IPS-11a (cell line): ENCODE measurements around the gene DHRS2.

Source experiments
- H3K4me3 ChIP-seq: one replicate; pipeline ENCODE4 v1.5.1; 2013; ENCODE audit warnings: low read depth, low read length, control low read depth

The DHRS2 gene

DNA sequence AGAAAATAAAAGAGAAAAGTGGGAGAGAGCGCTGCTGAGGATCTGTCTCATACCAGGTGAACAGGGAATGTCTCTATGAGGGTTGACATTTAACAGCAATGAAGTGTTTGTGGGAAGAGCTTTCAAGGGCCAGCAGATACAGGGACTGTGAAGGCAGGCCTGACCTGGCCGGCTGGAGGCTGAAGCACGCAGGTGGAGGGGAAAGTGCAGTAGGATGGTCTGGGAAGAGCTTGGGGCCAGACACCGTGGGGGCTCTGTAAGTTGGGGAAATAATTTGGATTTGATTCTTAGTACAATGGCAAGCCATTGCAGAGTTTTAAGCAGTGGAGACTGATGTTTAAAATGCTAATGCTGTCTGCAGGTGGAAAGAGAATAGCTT, 23.8 kb upstream of the DHRS2 start:
- no peak overlapping the region for H3K4me3 ChIP-seq

DNA sequence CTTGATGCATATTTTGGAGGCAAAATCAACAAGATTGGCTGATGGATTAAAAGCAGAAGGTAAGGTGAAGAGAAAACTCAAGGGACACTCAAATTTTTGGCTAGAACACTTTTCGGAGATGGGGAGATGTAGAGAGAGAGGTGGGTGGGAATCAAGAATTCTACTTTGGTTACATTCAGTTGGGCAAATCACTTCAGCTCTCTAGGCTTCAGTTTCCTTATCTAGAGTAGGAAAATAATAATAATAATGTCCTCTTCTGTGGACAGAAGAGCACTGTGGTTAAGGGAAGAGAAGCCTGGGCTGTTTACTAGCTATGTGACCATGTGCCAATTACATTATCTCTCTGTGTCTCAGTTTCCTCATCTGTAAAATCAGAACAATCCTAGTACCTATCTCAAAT, 23.4 kb upstream of the DHRS2 start:
- H3K4me3 ChIP-seq = no peak overlapping the region

DNA sequence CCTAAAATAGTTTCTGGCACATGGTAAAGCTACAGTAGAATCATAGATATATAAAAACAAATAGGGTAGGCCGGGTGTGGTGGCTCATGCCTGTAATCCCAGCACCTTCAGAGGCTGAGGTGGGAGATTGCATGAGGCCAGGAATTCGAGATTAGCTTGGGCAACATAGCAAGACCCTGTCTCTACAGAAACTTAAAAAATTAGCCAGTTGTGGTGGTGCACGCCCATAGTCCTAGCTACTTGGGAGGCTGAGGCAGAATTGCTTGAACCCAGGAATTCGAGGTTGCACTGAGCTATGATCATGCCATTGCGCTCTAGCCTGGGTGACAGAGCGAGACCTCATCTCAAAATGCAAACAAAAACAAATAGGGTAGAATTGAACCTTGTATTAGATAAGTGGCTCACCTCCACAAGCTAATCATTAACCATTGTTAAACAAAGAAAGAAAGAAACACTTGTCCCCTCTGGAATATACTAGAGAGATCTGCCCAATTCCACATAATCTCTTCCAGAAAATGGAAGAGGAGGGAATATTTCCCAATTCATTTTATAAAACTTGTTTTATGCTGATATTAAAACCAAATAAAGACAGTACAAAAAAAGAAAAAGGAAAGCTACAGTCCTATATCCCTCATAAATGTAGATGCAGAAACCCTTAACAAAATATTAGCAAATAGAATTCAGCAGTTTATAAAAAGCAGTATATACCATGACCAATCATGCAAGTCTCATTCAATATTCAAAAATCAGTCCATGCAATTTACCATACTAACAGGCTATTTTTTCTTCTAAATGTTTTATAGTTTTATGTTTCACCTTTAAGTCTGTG, 22.7 kb upstream of the DHRS2 start:
- H3K4me3 ChIP-seq = no peak overlapping the region

DNA sequence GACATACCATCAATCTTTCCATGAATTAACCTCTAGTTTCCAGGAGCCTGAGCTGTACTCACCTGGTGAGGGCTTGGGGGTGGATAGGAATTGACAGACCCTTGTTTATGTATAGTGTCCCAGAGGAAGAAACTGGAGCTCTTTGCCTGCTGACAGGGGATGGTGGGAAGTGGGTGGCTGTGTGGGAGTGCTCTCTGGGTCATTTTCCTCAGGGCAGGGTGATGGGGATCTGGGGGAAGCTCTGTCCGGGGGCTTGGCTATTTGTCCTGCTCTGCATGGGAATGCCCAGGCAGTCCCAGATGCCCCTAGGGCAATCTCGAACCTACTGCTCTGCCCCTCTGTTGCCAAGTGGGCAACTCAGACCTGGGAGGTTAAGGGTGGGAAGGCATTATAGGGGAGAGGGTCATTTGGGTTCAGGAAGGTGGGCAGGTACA, 21.8 kb upstream of the DHRS2 start:
- H3K4me3 ChIP-seq = no peak overlapping the region

DNA sequence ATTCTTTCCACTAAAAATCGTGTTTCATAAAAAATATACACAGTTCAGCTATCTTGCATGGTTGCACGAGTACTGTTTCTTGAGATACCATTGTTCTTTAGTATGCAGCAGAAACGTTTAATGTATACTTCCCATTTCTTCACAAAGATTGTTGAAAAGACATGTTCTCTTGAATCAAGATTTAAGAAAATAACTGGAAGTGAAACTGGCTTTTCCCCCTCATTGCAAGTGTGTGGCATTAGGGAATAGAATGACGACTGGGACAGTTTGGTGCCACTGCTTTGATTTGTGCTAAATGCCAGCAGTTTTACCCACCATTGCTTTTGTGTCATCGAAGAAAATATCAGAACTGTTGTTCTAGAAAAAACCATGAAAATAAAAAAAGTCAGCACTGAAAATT, 20.3 kb upstream of the DHRS2 start:
- H3K4me3 ChIP-seq = no peak overlapping the region

DNA sequence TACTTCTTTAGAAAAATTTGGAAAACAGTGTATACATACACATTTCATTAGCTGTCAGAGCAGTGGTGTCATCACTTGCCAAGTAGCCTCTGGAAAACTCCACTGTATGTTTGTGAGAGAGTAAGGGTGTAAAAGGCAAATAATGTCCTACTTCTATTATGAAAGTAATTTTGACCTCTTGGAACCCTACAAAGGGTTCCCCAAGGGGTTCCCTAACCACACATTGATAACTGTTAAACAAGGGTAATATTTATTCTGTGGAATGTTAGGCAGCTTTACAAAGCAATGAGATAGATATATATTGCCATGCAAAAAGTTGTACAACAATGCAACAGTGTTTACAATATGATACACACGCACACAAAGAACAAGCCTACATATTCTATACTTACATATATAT, 18.6 kb upstream of the DHRS2 start:
- H3K4me3 ChIP-seq = no peak overlapping the region

DNA sequence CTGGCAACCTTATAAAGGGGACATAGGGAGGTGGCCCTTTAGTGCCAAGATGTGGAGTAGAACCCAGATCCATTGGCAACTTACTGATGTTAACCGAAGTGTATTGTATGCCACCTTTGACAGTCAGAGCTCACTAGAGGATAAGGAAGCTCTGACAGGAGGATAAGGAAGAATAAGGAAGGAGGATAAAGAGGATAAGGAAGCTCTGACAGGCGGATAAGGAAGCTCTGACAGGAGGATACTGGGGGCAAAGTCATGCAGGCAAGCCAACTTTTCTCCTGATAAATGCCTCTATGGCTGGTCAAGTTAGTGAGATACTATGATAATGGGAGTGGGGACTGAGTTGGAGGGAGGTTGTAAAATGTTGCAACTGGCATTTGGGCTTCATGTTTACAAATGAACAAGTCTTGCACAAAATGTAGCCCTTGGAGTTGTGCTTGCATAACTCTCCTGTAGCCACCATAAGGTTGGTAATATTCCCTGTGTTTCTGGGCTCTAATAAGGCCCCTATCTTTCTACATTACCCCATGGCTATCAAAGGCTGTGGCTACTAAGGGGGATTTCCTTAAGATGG, 17.7 kb upstream of the DHRS2 start:
- H3K4me3 ChIP-seq = no peak overlapping the region

DNA sequence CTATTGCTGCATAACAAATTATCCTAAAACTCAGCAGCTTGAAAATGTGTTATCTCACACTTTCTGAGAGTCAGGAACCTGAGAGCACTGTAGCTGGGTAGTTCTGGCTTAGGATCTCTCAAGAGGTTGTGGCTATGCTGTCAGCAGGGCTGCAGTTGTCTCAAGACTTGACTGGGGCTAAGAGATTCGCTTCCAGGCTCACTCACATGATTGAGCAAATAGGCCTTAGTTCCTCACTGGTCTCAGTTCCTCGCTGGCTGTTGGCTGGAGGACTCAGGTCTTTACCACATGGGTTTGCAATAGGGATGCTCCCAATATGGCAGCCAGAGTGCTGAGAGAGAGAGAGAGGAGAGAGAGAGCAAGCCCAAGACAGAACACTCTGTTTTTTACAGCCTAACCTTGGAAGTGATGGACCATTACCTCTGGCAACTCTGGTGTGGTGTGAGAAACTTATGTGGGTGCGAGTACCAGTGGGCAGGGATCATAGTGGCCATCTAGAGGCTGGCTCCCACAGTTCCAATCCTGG, 15.9 kb upstream of the DHRS2 start:
- H3K4me3 ChIP-seq = no peak overlapping the region

DNA sequence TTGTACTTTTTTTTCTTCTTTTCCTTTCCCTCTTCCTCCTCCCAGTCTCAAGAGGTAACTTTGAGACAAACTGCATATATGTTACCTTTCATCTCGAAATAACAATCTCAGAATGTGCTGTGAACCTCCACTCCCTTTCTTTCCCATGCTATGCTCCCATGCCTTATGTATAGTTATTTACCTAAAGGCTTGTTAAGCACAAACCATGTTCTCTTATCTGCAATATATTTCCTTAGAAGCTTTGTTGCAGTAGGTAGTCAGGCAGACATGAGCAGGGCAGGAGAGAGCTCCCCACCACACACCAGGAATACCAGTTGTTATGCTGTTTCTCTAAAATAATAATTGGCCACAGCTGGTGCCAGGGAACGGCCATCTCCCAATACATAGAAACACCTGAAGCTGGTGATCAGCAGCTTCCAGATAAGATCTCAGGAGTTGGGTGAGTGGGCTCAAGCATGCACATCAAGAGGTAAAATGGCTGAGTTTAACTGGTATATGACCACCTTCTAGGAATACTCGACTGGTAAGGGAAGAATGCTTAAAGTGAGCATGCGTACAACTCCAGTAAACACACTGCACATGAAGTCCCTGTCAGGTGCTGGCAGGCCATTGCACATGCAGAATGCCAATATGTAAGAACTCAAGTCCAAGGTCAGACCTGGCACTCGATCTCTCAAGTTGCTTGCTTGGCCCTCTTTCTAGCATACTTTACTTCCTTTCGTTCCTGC, 14.8 kb upstream of the DHRS2 start:
- no peak overlapping the region for H3K4me3 ChIP-seq

DNA sequence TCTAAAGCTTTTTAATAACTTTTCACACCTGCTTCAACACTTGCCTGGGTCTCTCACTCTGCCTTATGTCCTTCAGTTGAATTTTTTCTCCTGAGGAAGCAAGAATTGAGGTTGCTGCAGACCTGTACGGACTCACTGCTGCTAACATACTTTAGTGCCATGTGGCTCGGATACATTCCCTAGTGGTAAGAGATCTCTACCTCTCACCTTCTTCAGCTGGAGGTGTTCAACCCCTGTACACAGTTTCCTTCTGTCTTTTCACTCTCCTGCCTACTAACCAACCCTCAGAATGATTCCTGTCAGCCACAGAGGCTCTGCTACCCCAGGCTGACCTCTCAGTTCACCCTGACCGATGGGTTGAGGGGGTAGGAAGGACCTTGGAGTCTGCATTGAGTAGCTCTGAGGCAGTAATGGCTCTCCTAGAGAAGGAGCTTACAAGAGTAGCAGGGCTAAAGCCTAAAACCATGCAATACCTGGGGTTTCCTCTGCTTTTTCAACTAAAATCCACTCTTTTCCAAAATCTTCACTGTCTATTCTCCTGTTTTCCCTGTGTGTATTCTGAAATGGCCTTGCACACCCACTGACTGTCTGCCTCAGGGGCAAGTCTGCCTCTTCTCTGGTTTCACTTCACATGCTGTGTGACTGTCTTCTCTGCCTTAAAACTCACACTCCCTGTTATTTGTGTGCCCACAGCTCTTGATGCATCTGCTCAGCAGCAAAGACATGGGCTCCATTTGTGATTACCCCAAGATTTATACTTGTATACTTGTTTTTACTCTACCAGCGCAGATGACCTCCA, 14.0 kb upstream of the DHRS2 start:
- no peak overlapping the region for H3K4me3 ChIP-seq

DNA sequence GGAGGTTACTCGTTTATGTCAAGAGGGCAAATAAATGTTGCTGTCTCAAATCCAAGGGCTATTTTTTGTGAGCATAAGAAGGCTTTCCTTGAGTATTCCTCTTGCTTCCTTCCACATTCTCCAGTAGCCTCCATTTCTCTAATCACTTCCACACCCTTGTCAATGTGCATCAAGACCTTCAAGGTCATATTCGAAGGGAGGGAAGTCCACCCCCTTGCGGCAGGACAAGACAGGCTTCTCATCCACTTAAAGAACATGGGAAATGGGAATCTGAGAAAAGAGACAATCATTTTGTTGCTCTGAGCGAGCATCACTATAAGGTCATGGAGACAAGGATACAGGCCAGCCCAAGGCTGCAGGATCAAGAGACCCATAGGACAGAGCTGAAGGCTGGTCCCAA, 13.2 kb upstream of the DHRS2 start:
- H3K4me3 ChIP-seq = no peak overlapping the region

DNA sequence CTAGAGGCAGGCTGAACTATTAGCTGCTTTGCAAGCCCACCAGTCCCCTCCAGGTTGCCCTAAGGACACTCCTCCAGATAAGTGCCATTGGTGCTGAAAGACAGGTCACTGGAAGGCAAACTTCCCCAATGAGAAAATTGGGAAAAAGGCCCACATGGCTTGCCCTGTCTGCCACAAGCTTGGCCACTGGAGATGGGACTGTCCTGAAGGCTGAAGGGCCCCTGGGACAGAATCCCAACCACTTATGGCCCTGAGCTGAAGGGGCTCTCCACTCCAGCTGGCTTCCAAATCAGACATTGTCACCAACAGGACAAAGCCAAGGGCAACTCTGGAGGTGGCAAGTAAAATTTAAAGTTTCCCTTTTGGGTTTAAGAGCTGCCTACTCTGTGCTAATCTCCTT, 12.2 kb upstream of the DHRS2 start:
- no peak overlapping the region for H3K4me3 ChIP-seq

DNA sequence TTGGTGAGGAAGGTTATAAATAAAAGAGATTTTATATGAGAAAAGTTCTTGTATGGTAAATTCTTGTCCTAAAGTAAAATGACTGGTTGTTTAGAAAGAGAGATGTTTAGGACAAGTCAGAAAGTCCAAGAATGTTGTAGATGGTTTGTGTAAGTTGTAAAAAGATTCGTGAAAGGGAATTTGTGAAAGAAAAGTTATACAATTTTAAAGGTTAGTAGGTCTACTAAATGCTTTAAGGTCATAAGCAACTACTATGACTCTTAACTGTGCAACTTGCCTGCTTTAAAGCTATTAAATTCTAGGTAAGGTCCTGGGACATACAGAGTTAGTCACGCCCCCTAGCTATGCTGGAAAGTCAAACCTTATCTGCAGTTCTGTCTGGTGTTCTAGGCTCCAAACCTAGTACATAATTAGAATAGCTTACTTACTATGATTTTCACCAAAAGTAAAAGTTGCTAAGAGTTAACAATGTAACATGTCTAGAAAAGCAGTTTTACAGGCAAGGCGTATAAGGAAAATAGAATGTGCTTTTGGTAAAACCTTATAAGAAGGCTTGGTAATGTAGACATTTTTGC, 11.2 kb upstream of the DHRS2 start:
- H3K4me3 ChIP-seq = no peak overlapping the region

DNA sequence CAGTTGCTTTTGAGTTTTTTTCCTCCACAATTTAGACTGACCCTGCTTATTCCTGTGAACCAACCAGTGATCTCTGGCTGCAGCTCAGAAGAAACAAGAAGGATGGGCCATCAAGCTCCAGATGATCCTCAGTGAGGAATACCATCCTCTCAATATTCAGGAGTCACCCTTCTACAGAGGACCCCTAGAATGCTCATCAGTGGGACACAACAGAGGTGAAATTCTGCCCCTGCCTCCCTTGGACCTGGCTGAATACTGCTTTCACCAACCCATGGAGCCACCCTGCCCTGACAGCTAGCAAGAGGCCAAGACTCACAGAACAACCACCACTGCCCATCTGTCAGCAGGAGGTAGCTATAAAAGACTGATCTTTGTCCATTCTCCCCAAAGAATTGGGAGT, 9.2 kb upstream of the DHRS2 start:
- H3K4me3 ChIP-seq = no peak overlapping the region

DNA sequence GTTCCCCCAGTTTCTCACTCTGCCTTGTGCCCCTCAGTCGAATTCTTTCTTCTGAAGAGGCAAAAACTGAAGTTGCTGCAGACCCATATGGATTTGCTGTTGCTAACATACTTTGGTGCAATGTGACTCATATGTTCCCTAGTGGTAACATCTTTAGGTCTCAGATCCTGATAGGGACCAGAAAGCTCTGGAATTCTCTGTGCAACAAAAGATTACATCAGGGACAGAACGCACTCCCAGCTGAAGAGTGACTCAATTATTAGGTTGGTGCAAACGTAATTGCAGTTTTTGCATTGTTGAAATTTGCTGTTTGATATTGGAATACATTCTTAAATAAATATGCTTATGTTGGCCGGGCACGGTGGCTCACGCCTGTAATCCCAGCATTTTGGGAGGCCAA, 8.2 kb upstream of the DHRS2 start:
- no peak overlapping the region for H3K4me3 ChIP-seq

DNA sequence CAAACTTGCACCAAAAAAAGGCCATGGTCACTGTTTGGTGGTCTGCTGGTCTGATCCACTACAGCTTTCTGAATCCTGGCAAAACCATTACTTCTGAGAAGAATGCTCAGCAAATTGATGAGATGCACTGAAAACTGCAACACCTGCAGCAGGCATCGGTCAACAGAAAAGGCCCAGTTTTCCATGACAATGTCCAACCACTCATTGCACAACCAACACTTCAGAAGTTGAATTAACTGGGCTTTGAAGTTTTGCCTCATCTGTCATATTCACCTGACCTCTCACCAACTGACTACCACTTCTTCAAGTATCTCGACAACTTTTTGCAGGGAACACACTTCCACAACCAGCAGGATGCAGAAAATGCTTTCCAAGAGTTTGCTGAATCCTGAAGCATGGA, 7.0 kb upstream of the DHRS2 start:
- no peak overlapping the region for H3K4me3 ChIP-seq

DNA sequence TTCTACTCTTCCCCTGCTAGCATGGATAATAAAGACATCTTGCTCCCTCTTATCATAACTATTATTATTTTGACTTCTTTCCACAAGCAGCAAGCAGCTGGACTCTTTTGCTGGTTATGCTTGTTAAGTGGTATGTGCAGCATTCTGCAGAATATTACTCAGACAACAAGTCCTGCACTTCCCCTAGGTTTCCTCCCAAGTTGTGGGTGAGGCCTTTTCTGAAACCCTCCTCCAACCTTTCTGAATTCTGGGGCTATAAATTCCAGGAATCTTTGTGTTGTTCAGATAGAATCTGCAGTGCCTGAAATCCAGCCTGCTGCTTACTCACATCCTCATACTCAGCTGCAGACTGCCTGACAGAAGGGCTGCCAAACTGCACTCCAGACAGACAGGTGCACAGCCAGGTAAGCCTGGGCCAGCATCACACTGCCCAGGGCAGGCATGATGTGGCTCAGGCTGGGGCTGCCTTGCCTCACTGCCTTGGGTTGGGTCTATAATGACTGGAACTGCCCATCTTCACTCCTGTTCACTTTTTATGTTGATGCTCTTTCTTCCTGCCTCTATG, 6.2 kb upstream of the DHRS2 start:
- H3K4me3 ChIP-seq = no peak overlapping the region

DNA sequence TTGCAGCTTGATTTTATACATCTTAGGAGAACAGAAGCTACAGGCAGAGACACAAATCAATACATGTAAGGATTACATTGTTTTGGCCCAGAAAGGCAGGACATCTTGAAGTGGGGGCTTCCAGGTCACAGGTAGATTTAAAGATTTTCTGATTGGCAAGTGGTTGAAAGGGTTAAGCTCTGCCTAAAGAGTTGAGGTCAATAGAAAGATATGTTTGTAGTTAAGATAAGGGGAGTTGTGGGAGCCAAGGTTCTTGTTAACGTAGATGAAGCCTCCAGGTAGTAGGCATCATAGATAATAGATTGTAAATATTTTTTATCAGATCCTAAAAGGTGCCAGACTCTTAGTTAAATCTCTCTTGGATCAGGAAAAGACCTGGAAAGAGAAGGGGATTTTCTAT, 5.5 kb upstream of the DHRS2 start:
- no peak overlapping the region for H3K4me3 ChIP-seq

DNA sequence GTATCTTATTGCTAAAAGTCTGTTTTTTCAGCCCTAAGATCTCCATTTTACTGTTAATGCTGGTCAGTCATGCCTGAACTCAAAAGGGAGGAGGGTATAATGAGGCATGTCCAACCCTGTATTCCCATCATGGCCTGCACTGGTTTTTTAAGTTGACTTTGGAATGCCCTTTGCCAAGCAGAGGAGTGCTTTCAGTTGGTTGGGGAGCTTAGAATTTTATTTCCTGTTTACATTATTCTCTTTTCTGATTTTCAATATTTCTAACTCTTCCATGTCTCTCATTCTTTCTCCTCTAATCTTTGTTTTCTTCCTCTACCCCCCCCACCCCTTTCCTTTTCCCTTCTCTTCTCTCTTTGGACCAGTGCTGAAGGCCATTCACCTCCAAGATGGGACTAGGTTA, 4.9 kb upstream of the DHRS2 start:
- H3K4me3 ChIP-seq = no peak overlapping the region

DNA sequence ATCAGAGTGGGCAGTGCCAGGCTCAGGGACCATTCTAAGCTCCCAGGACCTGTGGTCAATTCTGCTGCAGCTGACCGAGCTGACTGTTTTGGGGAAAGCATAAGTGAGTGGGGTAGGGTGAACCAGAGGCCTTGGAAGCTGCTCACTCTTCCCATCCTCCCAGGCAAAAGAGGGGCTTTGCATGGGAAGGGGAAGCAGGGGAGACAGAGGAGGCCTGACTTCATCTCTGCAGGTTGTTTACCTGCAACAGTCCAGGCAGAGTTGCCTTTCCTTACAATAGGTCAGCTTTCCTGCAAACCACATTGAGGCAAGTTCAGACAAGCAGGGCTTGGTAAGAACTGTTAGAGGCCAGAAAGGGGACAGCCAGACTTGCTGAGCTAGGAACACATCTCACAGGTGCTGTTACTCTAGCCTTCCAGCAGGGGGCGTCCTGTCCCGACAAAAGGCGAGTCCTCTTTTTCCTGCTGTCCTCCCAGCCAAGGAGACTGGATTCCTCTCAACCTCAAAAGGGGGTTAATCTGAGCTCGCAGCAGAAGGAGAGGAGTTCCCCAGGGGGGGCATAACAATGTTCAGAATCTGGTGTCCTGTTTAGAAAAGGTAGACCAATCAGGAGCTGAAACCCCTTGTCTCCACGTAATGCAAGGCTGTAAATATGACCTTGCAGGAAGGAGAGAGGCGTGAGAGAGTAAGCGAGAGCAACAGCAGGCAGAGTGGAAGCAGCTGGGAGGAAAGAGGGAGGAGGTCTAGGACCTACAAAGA, 4.3 kb upstream of the DHRS2 start:
- H3K4me3 ChIP-seq = no peak overlapping the region
